HEK293T (cell line): Measurements from ENCODE around the gene SIGLEC12.

Source experiments
- ARNT ChIP-seq: fragments of 450-650 bp; IDR thresholded peaks from 2 replicates; pipeline ENCODE4 v1.6.1; 2017; ENCODE audit warnings: mild to moderate bottlenecking
- BHLHE40 ChIP-seq: fragments of 450-650 bp; IDR thresholded peaks from 2 replicates; pipeline ENCODE4 v1.6.1; 2016; ENCODE audit warnings: mild to moderate bottlenecking, moderate library complexity, borderline replicate concordance
- CTBP1 ChIP-seq: fragments of 450-650 bp; IDR thresholded peaks from 2 replicates; pipeline ENCODE4 v1.6.1; 2016; ENCODE audit warnings: borderline replicate concordance
- ELF4 ChIP-seq: fragments of 450-650 bp; IDR thresholded peaks from 2 replicates; pipeline ENCODE4 v1.6.1; 2017; ENCODE audit warnings: antibody characterized with exemption
- FOXA1 ChIP-seq: fragments of 450-650 bp; IDR thresholded peaks from 2 replicates; pipeline ENCODE4 v1.6.1; 2016; ENCODE audit warnings: mild to moderate bottlenecking
- FOXK2 ChIP-seq: fragments of 450-650 bp; IDR thresholded peaks from 2 replicates; pipeline ENCODE4 v1.6.1; 2016; ENCODE audit warnings: mild to moderate bottlenecking
- HDGF ChIP-seq: fragments of 450-650 bp; IDR thresholded peaks from 2 replicates; pipeline ENCODE4 v1.6.1; 2017; ENCODE audit warnings: antibody characterized with exemption, borderline replicate concordance
- L3MBTL2 ChIP-seq: fragments of 450-650 bp; conservative IDR thresholded peaks from 2 replicates; pipeline ENCODE4 v1.6.1; 2016; ENCODE audit warnings: mild to moderate bottlenecking
- NFRKB ChIP-seq: fragments of 450-650 bp; IDR thresholded peaks from 2 replicates; pipeline ENCODE4 v1.6.1; 2016; ENCODE audit warnings: mild to moderate bottlenecking, moderate library complexity
- SP1 ChIP-seq: fragments of 450-650 bp; IDR thresholded peaks from 2 replicates; pipeline ENCODE4 v1.6.1; 2017
- SUZ12 ChIP-seq: fragments of 450-650 bp; IDR thresholded peaks from 2 replicates; pipeline ENCODE4 v1.6.1; 2016; ENCODE audit warnings: mild to moderate bottlenecking
- TARDBP ChIP-seq: fragments of 450-650 bp; IDR thresholded peaks from 2 replicates; pipeline ENCODE4 v1.6.1; 2016

- TF ChIP-seq SP1 (no peak), ARNT (no peak), CTBP1 (no peak), TARDBP (no peak), NFRKB (no peak), BHLHE40 (no peak), FOXK2 (no peak), ELF4 (no peak), SUZ12 (no peak), L3MBTL2 (no peak), FOXA1 (no peak), HDGF (no peak)
Measured at GRCh38 chr19:51462276-51462675, 39.3 kb downstream of the SIGLEC12 start.
